IPS-15b (cell line): Measurements from ENCODE around the gene TLR8.

Experiments used
- H3K27me3 ChIP-seq: one replicate; pipeline ENCODE4 v1.6.1; 2013; ENCODE audit warnings: low read length; ENCODE audit not compliant: control insufficient read depth, insufficient read depth
- H3K36me3 ChIP-seq: one replicate; pipeline ENCODE4 v1.6.1; 2013; ENCODE audit warnings: low read length; ENCODE audit not compliant: control insufficient read depth, insufficient read depth
- H3K4me1 ChIP-seq: one replicate; pipeline ENCODE4 v1.6.1; 2013; ENCODE audit warnings: mild to moderate bottlenecking, low read length; ENCODE audit not compliant: control insufficient read depth, insufficient read depth
- H3K4me3 ChIP-seq: one replicate; pipeline ENCODE4 v1.5.1; 2013; ENCODE audit warnings: low read depth, low read length
- H3K9ac ChIP-seq: one replicate; pipeline ENCODE4 v1.6.1; 2013; ENCODE audit warnings: low read depth, mild to moderate bottlenecking, low read length
- H3K9me3 ChIP-seq: one replicate; pipeline ENCODE4 v1.6.1; 2013; ENCODE audit warnings: mild to moderate bottlenecking, low read length; ENCODE audit not compliant: control insufficient read depth, insufficient read depth

Gene TLR8

GRCh38 chrX:12899506-12899905 lies 6.9 kb upstream of the TLR8 start:
- Histone ChIP-seq H3K9ac (no peak overlapping the region), H3K9me3 (no peaks in the 10 kb centered on the region), H3K36me3 (no peaks in the 10 kb centered on the region), H3K27me3 (no peaks in the 10 kb centered on the region), H3K4me1 (peaks cover 10% of the 10 kb centered on the region), H3K4me3 (no peak overlapping the region)

- Histone ChIP-seq H3K4me3 (no peak overlapping the region), H3K9ac (no peak overlapping the region), H3K4me1 (peaks cover 10% of the 10 kb centered on the region), H3K27me3 (no peaks in the 10 kb centered on the region), H3K36me3 (no peaks in the 10 kb centered on the region), H3K9me3 (no peaks in the 10 kb centered on the region)
Observed at GRCh38 chrX:12901486-12901885, 4.9 kb upstream of the TLR8 start.

GRCh38 chrX:12903646-12904045 lies 2.8 kb upstream of the TLR8 start:
- Histone ChIP-seq H3K27me3 (no peaks in the 10 kb centered on the region), H3K4me1 (peaks cover 8% of the 10 kb centered on the region), H3K9me3 (no peaks in the 10 kb centered on the region), H3K4me3 (no peak overlapping the region), H3K9ac (no peak overlapping the region), H3K36me3 (no peaks in the 10 kb centered on the region)

GRCh38 chrX:12910423-12911121 lies 4.2 kb downstream of the TLR8 start:
- H3K36me3 ChIP-seq, result no peaks in the 10 kb centered on the region
- no peaks in the 10 kb centered on the region for H3K27me3 ChIP-seq
- no peaks in the 10 kb centered on the region for H3K9me3 ChIP-seq
- no peak overlapping the region for H3K4me3 ChIP-seq
- no peak overlapping the region for H3K9ac ChIP-seq
- no peaks in the 10 kb centered on the region for H3K4me1 ChIP-seq

GRCh38 chrX:12911122-12911470 lies 4.7 kb downstream of the TLR8 start:
- Histone ChIP-seq H3K4me3 (no peak overlapping the region), H3K4me1 (no peaks in the 10 kb centered on the region), H3K9me3 (no peaks in the 10 kb centered on the region), H3K27me3 (no peaks in the 10 kb centered on the region), H3K36me3 (no peaks in the 10 kb centered on the region), H3K9ac (no peak overlapping the region)

GRCh38 chrX:12912791-12913482 lies 6.5 kb downstream of the TLR8 start:
- no peak overlapping the region for H3K4me3 ChIP-seq
- no peaks in the 10 kb centered on the region for H3K27me3 ChIP-seq
- H3K4me1 ChIP-seq, result no peaks in the 10 kb centered on the region
- no peaks in the 10 kb centered on the region for H3K9me3 ChIP-seq
- H3K36me3 ChIP-seq, result no peaks in the 10 kb centered on the region
- no peak overlapping the region for H3K9ac ChIP-seq

GRCh38 chrX:12917753-12918152 lies 11.3 kb downstream of the TLR8 start:
- H3K4me1 ChIP-seq, result no peaks in the 10 kb centered on the region
- no peaks in the 10 kb centered on the region for H3K9me3 ChIP-seq
- H3K36me3 ChIP-seq, result no peaks in the 10 kb centered on the region
- H3K9ac ChIP-seq, result no peak overlapping the region
- H3K4me3 ChIP-seq, result no peak overlapping the region
- H3K27me3 ChIP-seq, result no peaks in the 10 kb centered on the region

- H3K4me1 ChIP-seq, result no peaks in the 10 kb centered on the region
- no peaks in the 10 kb centered on the region for H3K36me3 ChIP-seq
- no peaks in the 10 kb centered on the region for H3K27me3 ChIP-seq
- H3K9me3 ChIP-seq, result no peaks in the 10 kb centered on the region
- H3K4me3 ChIP-seq, result no peak overlapping the region
- H3K9ac ChIP-seq, result no peak overlapping the region
Observed at GRCh38 chrX:12919051-12919450, 12.6 kb downstream of the TLR8 start.

GRCh38 chrX:12919620-12920019 lies 13.2 kb downstream of the TLR8 start:
- no peak overlapping the region for H3K9ac ChIP-seq
- no peaks in the 10 kb centered on the region for H3K27me3 ChIP-seq
- no peak overlapping the region for H3K4me3 ChIP-seq
- no peaks in the 10 kb centered on the region for H3K9me3 ChIP-seq
- no peaks in the 10 kb centered on the region for H3K36me3 ChIP-seq
- no peaks in the 10 kb centered on the region for H3K4me1 ChIP-seq

GRCh38 chrX:12920990-12921389 lies 14.6 kb downstream of the TLR8 start:
- Histone ChIP-seq H3K4me3 (no peak overlapping the region), H3K36me3 (no peaks in the 10 kb centered on the region), H3K27me3 (no peaks in the 10 kb centered on the region), H3K9me3 (no peaks in the 10 kb centered on the region), H3K9ac (no peak overlapping the region), H3K4me1 (no peaks in the 10 kb centered on the region)

GRCh38 chrX:12921886-12922598 lies 15.6 kb downstream of the TLR8 start:
- no peaks in the 10 kb centered on the region for H3K4me1 ChIP-seq
- no peak overlapping the region for H3K4me3 ChIP-seq
- H3K9me3 ChIP-seq, result no peaks in the 10 kb centered on the region
- H3K27me3 ChIP-seq, result no peaks in the 10 kb centered on the region
- no peaks in the 10 kb centered on the region for H3K36me3 ChIP-seq
- H3K9ac ChIP-seq, result no peak overlapping the region

GRCh38 chrX:12922599-12922919 lies 16.1 kb downstream of the TLR8 start:
- Histone ChIP-seq H3K27me3 (no peaks in the 10 kb centered on the region), H3K4me3 (no peak overlapping the region), H3K9ac (no peak overlapping the region), H3K36me3 (no peaks in the 10 kb centered on the region), H3K9me3 (no peaks in the 10 kb centered on the region), H3K4me1 (no peaks in the 10 kb centered on the region)
